NCI-H1105 treated with DMSO at 0.1 percent for 48 hours (cell line): ENCODE measurements around the gene SRSF5.
"Not testable (repeated sequence)": the region's sequence is repeated elsewhere in the genome, so short reads cannot be mapped to it uniquely, and the experiment has no call there.

ENCODE experiments used
- DNase-seq: peaks from one replicate; lab custom pipeline; 2025; lab: John Stamatoyannopoulos, UW

Gene SRSF5

GRCh38 chr14:69808919-69809808 lies 42.2 kb downstream of the SRSF5 start:
- no peak for DNase-seq

GRCh38 chr14:69811227-69811867 lies 44.4 kb downstream of the SRSF5 start:
- DNase-seq: no peak

- no peak for DNase-seq
Observed at GRCh38 chr14:69811868-69812252, 44.9 kb downstream of the SRSF5 start.

- no peak for DNase-seq
Observed at GRCh38 chr14:69812711-69813110, 45.8 kb downstream of the SRSF5 start.

GRCh38 chr14:69813346-69813745 lies 46.4 kb downstream of the SRSF5 start:
- DNase-seq: not testable (repeated sequence)

GRCh38 chr14:69814397-69814796 lies 47.5 kb downstream of the SRSF5 start:
- no peak for DNase-seq

- no peak for DNase-seq
Observed at GRCh38 chr14:69815556-69815955, 48.6 kb downstream of the SRSF5 start.

GRCh38 chr14:69816216-69816615 lies 49.3 kb downstream of the SRSF5 start:
- no peak for DNase-seq

GRCh38 chr14:69818758-69819191 lies 51.8 kb downstream of the SRSF5 start:
- peak; percentile 60 for DNase-seq

- no peak for DNase-seq
Observed at GRCh38 chr14:69819607-69820006, 52.7 kb downstream of the SRSF5 start.

- DNase-seq: no peak
Observed at GRCh38 chr14:69820991-69821390, 54.0 kb downstream of the SRSF5 start.
